Activated T-helper 1 cell treated with Interleukin-2 at 50 U/mL for 16 hours (primary cell): ENCODE measurements around the gene PCGF3.

ENCODE experiments used
- DNase-seq: peaks from one replicate; pipeline ENCODE4 v3.0.0-alpha.2; 2020; ENCODE audit warnings: low read depth

The PCGF3 gene, protein sequence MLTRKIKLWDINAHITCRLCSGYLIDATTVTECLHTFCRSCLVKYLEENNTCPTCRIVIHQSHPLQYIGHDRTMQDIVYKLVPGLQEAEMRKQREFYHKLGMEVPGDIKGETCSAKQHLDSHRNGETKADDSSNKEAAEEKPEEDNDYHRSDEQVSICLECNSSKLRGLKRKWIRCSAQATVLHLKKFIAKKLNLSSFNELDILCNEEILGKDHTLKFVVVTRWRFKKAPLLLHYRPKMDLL

DNA sequence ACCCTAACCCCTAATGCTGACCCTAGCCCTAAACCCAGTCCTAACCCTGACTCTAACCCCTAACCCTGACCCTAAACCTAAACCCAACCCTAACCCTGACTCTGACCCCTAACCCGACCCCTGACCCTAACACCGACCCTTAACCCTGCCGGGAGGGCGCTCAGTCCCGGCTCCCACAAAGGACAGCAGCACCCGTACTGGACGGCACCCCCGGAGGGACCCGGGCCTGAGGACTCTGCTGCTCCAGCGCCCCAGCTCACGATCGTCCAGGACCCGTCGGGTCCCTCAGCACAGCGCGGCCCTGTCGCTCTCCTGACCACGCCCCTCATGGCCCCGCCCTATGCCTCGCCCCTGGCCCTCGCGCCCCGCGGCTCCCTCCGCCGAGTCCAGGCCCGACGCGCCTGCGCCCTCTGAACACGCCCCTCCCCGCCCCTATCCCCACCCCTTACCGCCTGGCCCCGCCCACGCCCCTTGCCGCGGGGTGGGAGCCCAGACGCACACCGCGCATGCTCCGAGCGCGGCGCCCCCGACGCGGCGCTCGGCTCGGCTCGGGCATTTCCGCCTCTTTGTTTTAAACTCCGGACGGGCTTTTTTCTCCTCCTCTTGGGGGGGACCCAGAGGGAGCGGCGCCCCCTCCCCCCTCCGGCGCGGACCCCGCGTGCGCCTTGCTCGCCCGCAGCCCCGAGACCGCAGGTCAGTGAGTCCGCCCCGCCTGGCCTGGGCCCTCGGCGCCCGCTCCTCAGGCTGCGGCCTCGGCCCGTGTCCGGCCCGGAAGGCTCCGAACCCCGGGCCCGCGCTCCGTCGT, at the start of gene PCGF3:
TSS of gene PCGF3 (plus strand) at position 555 of the 805 bp plus-strand sequence. CDS start 27,849 bp downstream, outside the sequence.
- peak; percentile 94 for DNase-seq

DNA sequence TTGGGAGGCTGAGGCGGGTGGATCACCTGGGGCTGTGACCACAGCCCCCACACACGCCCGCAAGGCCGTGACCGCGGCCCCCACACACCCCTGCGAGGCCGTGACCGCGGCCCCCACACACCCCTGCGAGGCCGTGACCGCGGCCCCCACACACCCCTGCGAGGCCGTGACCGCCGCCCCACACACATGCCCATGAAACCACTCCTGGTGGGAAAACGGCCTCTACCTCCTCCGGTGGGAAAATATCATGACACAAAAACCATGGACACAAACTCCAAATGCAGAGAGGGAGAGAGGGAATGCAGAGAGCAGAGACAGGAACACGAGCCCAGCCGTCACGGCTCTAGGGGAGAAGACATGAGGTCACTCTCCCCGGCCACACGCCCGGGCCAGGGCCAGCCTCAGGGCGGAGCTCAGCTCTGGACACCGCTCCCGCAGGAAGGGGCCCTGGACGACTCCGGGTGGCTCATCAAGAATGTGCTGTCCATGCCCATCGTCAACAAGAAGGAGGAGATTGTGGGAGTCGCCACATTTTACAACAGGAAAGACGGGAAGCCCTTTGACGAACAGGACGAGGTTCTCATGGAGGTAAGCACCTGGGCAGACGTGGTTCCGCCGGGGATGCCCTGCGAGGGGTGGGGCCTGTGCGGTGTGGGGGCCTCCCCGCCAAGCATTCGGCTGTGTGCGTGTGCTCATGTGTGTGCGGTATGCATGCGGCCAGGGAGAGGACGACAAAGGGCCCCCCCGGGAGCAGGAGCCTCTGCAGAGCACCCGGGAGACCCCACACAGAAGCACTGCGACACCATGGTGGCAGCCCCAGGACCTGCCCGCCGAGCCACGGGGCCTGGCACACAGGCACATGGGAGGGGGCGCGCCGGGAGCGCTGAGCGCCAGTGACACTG, 48.9 kb upstream of the PCGF3 start:
- DNase-seq = no peak

DNA sequence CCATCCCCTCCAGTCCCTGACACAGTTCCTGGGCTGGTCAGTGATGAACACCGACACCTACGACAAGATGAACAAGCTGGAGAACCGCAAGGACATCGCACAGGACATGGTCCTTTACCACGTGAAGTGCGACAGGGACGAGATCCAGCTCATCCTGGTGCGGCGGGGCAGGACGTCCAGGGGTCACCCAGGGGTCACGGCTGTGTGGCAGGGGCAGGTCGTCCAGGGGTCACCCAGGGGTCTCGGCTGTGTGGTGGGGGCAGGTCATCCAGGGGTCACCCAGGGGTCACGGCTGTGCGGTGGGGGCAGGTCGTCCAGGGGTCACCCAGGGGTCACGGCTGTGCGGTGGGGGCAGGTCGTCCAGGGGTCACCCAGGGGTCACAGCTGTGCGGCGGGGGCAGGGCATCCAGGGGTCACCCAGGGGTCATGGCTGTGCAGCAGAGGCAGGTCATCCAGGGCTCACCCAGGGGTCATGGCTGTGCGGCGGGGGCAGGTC, 48.2 kb upstream of the PCGF3 start:
- no peak for DNase-seq

DNA sequence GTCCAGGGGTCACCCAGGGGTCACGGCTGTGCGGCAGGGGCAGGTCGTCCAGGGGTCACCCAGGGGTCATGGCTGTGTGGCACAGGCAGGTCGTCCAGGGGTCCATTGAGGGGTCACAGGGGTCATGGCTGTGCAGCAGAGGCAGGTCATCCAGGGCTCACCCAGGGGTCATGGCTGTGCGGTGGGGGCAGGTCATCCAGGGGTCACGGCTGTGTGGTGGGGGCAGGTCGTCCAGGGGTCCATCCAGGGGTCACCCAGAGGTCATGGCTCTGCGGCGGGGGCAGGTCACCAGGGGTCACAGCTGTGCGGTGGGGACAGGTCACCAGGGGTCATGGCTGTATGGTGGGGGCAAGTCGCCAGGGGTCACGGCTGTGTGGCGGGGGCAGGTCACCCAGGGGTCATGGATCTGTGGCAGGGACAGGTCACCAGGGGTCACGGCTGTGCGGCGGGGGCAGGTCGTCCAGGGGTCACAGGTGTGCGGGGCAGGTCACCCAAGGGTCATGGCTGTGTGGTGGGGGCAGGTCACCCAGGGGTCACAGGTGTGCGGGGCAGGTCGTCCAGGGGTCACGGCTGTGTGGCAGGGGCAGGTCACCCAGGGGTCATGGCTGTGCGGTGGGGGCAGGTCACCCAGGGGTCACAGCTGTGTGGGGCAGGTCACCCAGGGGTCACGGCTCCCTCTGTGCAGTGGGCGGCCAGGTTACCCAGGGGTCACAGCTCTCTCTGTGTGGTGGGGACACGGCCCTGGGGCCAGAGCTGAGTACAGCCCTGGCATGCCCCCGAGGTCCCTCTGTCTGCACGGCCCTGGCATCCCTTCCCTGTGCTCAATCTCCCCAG, 47.6 kb upstream of the PCGF3 start:
- no peak for DNase-seq

DNA sequence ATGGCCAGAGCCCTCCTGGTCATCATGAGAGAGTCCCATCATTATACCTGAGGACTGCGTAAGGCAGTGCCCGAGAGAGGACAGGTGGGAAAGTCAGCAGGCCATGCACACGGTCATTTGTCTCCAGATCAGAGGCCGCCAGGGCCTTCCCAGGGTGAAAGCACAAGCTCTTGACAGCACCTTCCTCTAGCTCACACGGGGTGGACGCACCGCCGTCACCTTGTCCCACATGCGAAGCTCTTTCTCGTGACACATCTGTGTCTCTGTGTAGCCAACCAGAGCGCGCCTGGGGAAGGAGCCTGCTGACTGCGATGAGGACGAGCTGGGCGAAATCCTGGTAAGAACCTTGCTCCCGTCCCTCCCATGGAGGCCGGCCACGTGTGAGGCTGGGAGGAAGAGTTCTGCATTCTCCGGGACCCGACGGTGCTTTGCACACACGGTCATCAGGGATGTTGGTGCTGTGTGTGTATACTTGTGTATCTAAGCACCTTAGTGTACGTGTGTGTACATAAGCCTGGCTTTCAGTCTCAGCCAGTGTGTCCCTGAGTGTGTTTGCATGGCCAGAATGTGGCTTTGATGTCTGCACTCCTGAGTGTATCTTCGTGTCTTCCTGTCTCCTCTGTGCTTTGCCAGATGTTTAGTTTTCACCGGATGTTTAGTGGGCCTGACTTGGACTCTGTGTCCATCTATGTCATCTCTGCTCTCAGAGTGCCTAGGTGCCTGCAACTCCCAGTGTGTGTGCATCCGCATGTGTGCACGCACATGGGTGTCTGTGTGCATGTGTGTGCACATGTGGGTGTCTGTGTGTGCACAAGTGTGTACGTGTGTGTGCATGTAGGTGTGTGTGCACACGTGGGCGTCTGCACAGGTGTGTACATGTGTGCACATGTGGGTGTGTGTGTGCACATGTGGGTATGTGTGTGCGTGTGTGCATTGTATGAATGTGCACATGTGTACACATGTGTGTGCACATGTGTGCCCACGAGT, 46.7 kb upstream of the PCGF3 start:
- DNase-seq = no peak

DNA sequence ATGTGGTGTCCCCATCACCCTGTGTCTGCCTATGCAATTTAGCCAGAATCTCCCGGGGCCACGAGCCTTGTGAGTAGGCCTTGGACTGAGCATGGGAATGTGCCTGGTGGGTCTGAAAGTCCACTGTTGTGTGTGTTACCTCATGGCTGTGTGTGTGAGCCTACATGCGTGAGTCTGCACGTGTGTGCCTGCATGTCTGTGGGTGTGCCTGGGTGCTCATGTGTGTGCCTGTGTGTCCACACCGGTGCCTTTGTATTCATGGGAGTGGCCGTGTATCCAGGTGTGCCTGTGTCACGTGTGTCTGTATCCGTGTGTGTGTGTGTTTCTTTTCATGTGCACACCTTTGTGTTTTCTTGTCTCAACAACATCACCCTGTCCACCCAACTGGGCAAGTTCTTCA, 45.8 kb upstream of the PCGF3 start:
- no peak for DNase-seq

DNA sequence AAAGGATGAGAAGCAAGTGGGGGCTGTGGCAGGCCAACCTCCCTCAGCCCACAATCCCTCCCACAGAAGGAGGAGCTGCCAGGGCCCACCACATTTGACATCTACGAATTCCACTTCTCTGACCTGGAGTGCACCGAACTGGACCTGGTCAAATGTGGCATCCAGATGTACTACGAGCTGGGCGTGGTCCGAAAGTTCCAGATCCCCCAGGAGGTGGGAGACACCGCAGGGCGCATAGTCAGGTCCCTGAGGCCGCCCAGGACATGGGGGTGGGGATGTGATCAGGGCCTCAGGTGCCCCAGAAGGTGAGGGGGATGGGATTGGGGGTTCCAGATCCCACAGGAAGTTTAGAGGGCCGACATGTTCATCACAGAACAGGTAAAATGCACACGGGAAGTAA, 45.2 kb upstream of the PCGF3 start:
- DNase-seq = no peak

DNA sequence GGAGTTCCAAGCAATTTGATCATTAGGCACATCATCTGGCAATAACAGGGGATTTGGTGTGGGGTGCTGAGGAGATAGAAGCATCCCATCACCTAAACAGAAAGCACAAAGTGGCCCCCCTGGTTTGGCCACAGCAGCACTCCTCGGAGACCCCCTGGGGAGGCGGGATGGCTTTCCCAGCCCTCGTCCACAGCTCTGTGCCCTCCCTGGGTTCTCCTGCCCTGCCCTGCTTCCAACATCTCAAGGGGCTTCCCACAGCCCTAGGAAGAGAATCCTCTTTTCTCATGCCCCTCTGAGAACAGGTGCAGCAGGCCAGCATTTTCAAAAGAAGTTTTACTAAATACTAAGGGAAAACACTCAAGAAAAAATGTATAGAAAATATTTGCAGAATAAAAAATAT, 44.4 kb upstream of the PCGF3 start:
- DNase-seq = no peak

DNA sequence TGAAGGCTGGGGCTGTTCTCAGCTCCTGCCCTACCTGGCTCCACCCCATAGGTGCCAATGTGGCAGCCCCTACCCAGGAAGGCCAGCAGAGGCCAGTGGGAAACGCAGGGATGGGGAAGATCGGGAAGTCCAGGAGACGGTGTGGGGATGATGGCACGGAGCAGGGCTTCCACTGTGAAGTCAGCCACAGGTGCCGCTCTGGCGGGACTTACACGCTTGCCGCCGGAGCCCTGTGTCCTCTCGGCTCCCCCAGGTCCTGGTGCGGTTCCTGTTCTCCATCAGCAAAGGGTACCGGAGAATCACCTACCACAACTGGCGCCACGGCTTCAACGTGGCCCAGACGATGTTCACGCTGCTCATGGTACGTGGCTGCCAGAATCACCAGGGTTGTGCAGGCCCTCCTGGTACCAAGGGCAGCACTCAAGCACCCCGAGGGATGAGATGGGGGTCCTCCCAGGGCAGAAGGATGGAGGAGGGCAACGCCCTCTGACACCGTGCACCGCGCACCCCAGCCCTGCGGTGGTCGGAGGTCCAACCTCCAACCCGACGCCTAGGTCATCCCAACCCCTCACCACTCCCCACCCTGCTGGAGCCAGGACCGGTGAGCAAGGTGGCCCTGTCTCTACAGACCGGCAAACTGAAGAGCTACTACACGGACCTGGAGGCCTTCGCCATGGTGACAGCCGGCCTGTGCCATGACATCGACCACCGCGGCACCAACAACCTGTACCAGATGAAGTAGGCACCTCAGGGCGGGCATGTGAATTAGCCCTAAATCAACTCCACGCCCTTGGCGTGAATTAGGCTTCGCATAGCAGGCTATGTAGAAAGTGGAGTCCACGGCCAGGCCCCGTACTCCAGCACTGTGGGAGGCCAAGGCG, 43.5 kb upstream of the PCGF3 start:
- no peak for DNase-seq

DNA sequence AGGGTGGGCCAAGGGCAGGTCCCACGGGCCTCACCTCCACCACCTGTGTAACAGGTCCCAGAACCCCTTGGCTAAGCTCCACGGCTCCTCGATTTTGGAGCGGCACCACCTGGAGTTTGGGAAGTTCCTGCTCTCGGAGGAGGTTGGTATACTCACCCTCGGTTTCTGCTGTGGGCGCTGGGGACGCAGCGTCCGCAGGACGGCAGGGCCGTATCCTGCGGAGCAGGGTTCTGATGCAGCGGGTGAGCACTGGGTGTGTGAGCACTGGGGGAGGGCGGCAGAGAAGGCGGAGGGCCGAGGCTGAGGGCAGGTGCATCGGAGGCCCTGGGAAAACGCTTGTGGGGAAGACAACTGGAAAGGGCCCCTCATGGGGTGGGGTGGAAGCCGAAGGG, 42.6 kb upstream of the PCGF3 start:
- DNase-seq = no peak

DNA sequence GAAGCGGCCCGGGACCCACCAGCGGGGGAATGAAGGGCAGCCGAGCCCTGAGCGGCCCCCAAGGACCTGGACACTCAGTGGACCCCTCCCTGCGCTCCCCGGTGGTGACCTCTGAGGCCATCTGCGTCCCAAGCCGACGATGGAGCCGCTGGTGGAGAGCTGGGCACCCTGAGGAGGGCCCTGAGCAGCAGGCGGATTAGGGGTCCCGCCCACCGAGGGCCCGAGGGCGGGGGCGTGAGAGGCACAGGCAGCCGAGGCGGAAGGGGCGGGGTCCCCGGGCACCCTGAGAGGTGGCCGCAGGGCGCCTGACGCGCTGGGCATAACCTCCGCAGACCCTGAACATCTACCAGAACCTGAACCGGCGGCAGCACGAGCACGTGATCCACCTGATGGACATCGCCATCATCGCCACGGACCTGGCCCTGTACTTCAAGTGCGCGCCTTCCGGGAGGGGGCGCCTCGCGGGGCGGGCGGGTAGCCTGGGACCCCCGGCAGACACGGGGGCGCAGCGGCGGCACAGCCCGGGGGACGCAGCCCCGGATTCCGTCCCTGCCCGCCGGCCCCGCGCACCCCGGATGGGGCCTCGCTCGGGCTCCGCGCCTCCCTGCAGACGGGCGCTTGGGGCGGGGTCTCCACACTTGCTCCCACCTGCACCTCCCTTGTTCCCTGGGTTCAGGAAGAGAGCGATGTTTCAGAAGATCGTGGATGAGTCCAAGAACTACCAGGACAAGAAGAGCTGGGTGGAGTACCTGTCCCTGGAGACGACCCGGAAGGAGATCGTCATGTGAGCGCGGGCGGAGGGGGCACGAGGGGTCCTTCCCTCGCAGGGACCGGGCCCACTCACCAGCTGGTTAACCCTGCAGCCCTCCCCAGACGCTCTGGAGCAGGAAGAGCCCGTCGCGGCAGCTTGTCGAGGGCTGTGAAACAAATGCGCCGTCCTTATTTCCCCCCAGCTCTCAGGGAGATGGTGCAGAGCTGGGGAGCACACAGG, 41.9 kb upstream of the PCGF3 start:
- DNase-seq = peak; percentile 66

DNA sequence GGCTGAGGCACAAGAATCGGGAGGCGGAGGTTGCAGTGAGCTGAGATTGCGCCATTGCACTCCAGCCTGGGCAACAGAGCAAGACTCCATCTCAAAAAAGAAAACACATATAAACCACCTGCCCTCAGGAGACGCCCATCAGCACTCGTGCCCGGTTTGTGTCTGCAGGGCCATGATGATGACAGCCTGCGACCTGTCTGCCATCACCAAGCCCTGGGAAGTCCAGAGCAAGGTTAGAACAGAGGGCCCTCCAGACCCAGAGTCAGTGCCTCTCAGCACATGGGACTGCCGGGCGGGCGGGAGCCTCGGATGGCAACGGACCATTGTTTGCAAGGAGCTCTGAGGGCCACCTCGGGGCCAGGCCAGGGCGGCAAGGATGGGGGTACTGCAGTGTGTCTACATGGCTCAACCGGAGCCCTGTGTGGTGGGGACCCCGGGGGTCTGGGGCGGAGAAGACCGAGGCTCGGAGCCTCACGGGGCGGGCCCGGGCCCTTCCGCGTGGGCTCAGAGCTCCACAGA, 40.9 kb upstream of the PCGF3 start:
- no peak for DNase-seq

DNA sequence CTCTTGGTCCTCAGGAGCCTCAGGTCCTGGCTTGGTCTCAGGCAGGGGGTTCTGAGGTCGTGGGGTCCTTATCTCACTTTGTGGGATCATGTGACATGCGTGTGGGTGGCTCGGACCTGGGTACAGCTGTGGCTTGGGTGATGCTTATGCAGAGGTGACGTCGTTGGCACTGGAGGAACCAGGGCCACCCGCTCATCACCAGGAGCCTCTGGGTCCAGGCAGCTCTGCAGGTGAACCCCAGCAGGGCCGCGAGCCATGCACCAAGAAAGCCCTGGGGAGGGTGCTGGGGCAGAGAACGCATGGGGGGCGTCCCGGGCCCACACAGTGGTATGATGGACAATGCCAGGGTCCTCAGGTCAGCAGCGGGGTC, 40.3 kb upstream of the PCGF3 start:
- DNase-seq = no peak

DNA sequence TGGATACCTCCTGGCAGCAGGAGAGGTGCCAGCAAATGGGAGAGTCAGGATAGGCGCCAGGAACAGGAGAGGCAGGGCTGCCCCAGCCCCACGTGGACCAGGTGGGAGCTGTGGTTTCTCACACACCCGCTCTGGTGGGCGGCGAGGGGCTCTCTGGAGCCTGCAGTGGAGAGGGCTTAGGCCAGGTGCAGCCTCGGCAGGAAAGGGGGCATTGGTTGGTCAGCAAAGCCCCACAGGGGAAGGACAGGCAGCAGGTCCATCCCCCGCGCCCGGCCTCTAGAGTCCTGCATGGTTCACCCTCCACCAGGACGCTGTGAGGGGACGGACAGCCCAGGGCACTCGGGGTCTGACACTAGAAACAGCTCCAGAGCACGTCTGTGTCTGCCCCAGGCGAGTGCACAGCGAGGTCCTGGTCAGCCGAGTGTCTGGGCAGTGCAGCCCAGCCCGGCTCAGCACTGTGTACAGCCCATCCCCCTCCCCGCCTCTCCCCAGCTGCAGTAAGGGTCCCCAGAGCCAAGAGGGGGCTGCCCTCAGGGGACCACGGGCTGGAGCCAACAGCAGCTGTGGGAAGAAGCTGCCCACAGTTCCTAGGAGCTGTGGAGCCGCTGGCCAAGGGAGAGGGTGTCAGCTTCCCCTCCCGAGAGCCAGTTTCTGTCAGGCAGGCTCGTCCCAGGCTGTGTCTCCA, 39.7 kb upstream of the PCGF3 start:
- no peak for DNase-seq

DNA sequence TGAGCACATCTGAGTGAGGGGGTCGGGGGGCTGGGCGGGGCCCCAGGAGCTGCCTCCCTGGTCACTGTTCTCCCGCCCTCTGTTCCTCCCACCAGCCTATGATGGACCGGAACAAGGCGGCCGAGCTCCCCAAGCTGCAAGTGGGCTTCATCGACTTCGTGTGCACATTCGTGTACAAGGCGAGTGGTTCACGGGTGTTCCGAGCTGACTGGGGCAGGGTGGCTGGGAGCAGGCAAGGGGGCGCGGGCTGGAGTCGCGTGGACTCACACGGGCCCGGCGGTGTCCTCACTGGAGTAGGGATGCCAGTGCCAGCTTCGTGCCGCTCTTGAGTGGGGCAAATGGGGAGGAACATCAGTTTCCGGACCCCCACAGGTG, 39.2 kb upstream of the PCGF3 start:
- DNase-seq = no peak

DNA sequence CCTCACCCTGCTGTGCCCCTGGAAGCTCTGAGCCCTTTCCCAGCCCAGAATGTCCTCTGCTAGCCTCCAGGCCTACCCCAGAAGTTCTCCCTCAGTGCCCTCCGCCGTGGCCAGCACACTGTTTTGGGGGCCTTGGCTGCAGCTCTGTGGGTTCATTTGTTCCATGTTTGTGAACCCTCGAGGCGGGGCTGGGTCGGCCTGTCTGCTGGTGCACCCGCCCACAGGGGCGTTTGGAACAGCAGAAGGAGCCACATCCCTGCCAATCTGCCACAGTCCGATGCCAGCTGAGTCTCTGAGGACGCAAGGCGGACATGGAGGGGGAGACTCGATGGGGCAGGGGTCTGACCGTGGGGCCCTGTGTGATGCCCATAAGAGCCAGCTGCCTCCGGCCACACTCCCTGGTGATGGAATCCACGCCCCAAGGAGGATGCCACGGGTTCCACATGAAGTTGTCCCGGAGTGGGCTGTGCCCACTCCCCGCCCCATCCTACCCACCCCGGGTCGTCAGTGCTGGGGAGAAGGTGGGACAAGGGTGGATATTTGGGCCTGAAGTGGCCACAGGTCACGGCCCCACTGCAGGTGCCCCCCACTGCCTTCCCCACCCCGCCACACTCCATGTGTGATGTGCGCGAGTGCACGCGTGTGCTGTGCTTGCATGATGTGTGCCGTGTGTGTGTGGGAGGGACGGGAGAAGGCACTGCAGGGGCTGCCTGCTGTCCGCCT, 38.6 kb upstream of the PCGF3 start:
- no peak for DNase-seq

DNA sequence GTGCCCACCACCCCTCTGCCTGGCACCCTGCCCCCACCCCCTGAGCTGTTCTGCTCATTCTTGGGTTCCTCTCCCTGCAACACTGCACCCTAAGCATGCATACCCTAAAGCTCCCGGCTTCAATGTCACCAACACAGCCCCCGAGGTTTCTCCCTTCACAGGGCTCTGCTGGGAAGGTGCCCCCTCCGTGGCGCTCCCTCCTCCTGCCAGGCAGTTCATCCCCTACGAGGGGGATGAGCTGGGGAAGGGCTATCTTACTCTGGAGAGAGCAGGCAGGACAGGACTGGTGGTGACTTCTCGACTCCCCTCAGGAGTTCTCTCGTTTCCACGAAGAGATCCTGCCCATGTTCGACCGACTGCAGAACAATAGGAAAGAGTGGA, 38.1 kb upstream of the PCGF3 start:
- no peak for DNase-seq
